GF-D8 (cell line): Measurements from ENCODE around the gene KRT72.

Source experiments
- DNase-seq: peaks from one replicate; lab custom pipeline; 2025; lab: John Stamatoyannopoulos, UW

The KRT72 gene

DNA sequence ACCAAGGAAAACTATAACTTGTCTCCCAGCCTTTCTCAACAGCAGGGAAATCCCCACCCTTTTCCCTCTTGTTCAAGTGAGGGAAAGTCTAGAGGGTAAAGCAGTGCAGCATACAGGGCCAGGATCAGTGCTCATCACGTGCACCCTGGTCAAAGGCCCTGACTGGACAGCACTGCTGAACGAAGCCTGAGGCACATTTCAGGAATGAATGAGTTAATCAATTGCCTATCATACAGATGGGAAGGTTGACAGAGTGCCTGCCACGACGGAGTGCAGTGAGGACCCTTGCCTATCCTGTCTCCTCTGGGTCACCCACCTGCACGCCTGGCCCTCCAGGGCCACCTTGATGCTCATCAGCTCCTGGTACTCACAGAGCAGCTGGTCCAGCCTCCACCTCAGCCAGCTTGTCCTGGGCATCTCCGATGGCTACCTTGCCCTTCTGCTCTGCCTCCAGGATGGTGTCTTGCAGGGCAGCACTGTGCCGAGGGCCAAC lies 28.8 kb upstream of the KRT72 start:
- DNase-seq: no peak

DNA sequence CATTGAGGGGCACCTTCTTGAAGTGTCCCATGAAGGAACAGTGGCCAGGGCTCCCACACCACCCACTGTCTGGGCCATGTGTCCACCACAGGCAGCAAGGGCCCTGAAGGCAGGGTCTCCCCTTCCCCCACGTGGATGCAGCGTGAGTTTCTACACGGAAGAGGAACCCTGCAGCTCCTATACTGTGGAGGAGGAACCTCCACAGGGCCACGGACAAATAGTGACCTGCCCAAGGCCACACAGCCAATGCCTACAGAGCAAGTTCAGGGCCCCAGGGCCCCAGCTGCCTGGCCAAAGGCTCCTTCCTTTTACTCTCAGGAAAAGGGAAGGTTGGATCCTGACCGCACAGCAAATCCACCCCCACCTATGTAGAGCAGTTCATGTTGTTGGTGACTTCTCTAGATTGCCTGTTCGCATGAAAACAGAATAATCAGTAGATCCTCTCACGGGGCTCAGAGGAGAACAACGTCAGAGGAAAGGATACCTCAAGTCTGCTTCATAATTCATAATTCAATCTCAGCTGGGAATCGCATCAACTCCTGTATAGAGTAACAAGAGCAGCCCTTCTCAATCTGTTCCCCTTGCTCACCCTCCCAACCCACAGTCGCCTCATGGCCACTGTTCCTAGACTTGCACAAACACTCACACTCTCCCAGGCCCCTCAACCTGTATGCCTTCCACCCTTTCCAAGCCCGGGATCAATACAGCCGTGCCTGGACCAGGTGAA lies 28.2 kb upstream of the KRT72 start:
- DNase-seq: no peak

DNA sequence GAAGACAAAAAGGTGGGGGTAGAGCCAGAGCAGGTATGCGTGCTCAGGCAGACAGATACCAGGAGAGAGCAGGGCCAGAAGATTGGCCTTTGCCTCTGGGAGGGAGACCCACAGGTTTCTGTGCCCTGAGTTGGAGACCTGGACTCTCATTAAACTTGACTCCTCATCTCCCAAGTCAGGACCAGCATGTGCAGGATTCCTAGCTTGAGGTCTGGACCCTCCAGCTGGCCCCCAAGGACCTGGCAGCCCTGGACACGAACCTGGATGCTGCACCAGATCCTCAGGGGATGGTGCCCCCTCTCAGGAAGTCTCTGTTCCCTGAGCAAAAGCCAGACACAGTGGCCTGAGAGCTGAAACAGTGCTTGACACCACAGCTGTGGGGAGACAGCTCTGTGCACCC lies 27.6 kb upstream of the KRT72 start:
- DNase-seq: no peak

DNA sequence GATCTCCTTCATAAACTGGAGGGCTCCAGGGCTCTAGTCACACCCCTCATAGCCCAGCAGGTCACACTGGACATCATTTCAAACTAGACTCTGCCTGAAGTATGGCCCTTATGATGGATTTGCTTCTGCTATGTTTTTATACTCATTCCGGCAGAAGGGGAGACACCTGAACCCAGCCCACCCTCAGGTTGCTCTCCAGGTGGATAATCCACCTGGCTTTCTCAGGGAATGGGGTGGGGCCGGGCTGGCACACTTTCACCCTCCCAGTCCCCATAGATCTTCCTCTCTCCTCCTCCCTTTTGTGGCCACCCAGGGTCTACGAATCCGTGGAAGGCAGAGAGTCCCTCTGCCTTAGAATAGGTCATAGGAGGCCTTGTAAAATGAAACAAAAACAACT lies 26.8 kb upstream of the KRT72 start:
- DNase-seq: no peak

DNA sequence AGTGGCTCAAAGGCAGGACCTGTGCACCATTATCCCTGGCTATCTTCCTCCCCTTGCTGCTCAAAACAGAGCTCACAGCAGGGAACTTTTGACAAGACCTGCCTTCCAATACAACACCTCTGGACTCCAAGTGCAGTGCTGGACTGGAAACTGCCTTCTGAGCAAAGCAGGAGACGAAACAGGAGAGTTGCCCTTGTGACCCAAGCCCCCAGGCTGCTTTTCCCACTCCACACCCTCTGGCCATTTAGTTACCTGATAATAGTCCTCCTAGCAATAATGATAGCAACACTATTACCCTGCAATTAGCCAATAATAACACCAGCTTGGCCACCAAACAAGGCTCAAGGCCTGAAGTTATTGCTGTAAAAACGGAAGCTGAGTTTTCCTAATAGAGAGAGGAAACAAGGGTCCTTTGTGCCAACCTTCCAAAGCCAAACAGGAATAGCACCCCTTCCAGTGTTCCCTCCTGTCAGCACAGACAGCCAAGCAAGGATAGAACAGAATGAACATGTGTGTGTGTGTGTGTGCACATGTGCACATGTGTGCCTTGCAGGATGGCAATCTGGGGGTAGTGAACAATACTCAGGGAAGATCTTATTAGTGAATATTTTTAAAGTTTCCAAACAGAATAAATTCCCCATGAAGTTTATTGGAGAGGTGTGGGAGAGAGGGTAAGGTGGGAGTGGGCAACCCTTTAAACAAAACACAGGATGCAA lies 26.3 kb upstream of the KRT72 start:
- no peak for DNase-seq

DNA sequence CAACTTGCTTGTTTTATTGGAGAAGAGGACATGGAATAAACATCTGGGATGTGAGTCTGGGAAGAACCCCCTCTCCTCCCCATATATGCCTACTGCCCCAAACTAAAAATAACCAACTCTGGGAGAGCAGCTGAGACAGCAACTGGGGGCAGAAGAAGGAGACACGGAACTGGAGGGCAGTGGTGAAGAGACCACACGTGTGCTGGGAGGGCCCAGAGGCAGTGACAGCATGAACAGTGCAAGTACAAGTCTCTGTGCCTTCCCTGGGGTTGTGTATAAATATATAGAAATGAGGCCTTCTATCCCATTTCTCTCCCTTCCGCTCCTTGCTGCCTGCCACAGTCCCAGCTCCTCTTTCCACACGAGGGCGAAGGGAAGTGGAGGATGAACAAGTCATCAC lies 21.1 kb upstream of the KRT72 start:
- DNase-seq: no peak

DNA sequence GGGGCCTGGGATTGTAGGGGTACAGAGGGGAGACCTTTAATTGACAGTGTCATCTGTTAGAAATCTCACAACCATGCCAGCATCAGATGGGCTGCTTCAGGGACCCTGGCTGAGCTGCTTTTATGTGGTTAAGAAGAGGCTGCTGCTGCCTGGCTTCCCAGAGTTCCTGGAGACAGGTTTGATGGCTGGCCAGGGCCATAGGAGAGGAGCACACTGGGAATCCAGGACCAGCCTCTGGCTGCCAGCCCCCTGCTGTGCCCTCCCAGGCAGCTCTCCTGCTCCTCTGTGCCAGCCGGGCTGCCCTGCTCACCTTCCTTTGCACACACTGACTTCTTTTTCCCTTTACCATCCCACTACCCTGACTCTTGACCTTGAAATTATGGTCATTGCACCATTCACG lies 17.6 kb upstream of the KRT72 start:
- DNase-seq: no peak

DNA sequence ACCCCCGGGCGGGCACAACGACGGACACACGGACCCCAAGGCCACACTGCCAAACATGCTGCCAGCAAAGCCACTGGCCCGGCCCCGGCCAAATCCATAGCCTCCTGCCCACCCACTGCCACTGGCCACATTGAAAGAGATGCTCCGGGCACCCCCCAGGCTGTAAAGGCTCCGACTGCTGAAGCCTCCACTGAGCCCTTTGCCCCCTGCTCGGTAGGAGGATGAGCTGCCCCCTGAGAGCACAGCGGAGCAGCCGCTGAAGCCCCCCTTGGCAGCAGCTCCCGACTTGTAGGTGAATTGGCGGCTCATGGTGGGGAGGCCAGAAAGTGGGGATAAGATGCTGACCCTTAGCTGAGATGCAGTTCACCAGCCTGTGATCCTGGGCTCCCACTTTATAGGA lies 17.0 kb upstream of the KRT72 start, which contains the start of gene KRT73:
TSS of gene KRT73 (minus strand) at position 344 of the 400 bp plus-strand sequence. CDS start at position 309, 35 bp downstream.
- DNase-seq: no peak

DNA sequence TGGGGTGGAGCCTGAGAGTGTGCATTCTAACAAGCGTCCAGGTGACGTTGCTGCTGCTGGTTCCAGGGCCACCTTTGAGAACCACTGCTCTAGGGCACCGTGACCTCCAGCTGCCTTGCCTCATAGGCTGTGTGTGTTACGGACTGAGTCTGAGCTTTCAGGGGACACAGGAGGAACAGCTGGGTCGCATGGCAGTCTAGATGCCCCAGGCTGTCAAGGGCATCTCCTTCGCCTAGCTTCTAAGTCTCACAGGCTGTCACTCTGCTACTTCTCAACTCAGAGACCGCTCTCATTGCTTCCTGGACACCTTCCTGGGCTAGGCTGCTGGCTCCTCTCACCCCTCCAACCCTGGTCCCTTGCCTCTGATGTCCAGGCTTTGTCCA lies 16.1 kb upstream of the KRT72 start:
- no peak for DNase-seq

DNA sequence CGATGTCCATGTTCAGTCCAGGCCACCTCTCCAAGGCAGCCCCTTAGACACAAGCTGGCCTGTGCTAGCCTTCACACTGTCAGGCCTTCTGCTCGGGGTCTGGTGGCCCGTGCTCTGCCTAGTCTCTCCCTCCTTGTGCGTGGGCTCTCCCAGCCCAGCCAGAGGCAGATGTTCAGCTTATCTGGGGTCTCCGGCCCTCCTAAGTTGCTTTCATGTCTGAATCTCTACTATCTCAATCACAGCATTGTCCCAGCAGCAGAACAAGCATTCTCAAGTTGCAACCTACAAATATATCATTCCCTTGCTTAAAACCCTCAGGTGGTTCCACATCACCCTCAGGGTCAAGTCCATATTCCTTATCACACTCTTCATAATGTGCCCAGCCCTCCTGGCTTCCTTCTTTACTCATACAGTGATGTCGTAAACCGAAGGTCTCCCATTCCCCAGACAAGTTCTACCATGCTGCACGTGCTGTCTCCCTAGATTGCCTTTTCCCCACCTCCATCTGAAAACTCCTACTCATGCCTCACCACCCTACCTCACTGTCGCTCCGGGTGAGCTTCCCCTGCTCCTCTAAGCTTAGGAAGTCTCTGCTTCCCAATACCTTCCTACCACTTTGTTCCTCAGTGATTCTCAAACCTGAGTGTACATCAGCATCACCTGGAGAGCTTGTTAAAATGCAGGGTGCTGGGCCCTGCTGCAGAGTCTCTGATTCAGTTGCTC lies 15.6 kb upstream of the KRT72 start:
- no peak for DNase-seq

DNA sequence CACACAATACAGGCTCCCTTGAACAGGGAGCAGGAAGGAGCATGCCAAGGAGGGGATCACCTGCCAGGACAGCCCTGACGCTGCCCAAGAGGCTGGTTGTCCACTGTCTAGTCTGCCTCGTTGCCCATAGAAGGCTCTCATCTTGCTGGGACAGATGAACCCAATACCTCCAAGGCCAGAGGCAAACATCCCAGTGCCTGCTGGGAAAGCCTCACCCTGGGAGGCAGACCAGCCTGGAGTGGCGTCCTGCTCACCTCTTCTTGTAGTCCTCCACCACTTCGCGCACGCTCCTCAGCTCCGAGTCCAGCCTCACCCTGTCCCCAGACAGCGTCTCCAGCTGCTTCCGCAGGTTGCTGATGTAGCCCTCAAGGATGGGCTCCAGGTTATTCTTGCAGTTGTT lies 14.6 kb upstream of the KRT72 start:
- DNase-seq: no peak

DNA sequence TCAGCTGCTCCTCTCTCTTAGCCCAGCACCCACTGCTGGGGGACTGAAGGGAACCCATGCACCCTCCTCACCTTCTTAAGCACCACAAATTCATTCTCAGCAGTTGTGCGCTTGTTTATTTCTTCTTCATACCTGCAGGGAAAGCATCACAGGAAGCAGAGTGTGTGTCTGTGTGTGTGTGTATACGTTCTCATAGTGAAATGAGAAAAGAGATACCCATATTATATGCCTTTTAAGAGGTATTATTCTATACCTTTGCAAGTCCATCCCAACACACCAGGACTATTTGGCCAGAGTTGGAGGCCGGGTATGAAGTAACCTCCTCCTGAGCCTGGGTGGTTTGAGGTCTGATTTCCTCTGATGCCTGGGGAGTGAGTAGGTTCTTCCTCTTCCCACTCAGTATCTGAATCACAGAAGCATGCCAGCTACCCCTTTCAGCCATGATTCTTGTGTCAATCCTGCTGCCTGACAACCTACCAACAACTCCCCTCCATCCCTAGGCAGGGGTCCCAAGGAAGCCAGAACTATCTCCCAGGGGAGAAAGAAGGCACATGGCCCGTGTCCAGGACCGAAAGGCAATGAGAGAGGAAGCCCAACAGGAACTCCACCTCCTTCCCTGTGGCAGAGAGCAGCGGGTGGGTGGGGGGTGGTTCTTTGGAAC lies 14.1 kb upstream of the KRT72 start:
- no peak for DNase-seq

DNA sequence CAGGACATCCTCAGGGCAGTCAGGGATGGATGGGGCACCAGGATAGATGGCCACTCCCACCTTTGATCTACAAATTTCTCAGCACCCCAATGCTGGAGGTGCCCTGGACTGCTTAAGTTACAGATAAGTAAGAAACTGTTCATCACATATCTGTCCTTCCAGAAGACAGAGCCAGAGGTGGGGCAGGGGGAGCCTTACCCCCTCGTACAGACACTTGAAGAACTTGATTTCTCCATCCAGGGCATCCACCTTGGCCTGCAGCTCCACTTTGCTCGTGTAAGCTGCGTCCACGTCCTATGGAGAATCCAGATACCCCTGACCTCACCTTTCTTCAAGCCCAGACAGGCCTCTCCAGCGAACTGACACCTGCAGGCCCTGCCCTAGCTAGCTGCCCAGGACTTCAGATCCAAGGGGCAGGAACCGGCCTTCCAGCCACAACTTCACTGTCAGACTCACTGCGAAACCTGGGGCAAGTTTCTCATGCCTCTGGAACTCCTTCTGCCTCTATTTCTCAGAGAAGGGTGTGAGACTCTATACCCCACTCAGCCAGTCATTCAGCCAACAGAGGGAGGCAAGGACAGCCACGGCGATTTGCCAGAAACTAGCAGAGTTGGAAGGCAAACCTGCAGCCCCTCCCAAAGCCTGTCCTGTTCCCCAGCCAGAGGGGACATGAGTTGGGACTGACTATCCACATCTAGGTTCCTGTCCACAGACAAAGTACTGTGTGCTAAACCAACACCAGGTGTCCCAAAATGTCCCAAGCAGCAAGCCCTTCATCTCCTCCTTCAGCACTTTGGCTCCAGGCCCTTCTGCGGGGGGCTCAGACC lies 13.3 kb upstream of the KRT72 start:
- no peak for DNase-seq

DNA sequence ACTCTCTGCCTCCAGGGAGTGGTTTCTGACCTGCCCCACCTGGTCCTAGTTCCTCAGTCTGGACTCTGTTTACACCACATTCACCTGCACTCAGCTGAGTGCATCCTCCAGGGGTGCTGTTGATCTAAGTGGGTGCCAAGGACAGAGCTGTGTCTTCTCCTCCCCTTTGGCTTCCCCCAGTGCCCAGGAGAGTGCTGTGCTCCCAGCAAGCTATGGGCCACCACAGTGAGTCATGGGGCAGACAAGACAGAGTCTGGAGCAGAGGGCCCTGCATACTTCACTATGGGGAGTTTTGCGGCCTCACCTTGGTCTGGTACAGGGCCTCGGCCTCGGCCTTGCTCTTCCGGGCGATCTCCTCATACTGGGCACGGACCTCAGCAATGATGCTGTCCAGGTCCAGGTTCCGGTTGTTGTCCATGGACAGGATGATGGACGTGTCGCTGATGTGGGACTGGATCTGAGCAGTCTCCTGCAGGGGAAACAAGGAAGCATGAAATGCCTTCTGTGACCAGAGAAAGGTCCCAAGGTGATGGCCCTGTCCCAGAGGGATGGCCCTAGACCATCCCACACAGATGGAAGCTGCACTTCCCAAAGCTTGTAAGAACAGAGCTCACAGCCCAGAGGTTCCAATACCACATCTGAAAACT lies 12.2 kb upstream of the KRT72 start:
- no peak for DNase-seq

DNA sequence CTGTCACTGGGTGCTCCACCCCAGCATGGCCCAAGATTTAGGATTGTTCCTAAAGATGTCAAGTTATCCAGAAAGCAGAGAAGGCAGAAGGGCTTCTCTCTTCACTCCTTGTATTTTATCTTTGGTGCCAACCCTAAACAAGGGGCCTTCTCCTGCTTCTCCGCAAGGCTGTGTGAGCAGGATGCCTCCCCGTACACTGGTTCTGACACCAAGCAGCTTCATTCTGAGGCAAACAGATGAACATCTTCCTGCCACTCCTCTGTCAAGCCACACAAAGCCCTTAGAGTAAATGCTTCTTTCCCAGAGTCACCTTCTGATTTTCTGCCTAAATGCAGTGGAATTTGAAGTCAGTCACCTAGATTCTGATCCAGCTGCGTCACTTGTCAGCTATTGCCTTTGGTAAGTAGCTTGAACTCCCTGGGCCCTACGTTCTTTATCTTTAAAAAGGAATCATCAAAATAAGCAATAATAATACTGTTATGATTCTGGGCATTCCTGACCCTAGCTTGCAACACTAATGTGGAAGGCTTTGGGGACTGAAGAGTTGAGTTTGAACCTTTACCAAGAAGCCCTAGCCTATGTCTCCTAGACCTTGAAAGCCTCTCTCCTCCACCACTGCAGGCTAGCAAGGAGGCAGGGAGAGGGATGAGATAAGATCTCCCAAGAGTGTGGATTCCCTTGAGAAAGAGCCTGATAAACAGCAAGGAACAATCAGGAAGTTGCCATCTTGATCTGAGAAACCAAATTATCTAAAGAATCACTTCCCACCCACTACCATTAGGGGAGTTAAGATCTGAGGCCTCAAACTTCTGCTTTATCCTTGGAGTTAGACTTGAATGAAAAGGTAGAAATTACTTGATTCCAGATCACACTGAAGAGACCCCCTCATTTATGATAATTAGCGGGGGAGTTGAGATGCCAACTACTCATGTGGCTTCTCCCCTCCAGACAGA lies 11.4 kb upstream of the KRT72 start:
- DNase-seq: no peak

DNA sequence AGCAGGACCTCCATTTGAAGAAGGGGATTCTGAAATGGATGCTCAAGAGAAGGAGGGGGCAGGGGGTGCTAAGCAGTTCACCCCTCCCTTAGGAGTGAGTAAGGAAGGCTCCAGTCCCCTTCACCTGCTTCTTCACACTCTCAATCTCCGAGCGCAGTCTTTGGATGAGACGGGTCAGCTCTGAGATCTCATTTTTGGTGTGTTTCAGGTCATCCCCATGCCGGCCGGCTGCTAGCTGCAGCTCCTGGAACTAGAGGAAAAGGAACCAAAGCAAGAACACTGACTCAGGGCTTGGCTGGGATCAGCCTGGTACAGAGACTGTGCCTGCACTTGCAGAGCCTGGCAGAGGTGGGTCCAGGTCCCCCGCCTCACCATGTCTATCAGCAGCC lies 9.8 kb upstream of the KRT72 start:
- no peak for DNase-seq

DNA sequence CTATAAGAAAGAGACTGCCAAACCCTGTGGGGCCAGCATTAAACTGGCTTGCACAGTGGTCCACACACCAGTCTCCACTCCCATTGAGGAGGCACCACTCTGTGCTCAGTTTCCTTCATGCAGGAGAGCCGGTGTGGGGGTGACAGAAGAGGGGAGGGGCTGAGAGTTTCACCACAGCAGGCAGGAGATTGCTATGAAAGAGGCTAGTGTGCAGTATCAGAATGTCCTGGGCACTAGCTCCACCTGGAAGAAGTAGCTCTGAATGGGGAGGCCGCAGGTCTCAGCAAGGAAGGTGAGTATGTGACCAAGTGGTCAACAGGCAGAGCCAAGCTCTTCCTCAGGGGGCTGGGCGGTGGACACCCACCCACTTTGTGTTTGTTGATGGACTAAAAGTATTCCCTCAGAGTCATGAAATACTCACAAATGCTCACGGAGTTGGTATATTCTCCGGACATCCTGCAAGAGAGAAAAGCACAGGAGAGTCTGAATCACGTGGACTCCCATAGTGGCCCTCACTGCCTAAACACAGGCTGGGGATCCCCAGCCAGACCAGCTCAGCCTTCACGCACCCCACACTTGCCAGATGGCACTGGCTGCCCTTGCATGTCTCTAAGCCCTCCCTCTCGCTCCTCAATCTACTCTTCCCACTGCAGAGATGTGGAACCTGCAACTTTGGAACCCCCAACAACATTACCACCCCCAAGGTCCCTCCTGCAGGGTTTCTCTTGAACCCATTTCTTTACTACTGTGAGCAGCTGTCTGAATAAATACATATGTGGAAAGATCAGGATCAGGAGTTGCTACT lies 7.8 kb upstream of the KRT72 start:
- no peak for DNase-seq

DNA sequence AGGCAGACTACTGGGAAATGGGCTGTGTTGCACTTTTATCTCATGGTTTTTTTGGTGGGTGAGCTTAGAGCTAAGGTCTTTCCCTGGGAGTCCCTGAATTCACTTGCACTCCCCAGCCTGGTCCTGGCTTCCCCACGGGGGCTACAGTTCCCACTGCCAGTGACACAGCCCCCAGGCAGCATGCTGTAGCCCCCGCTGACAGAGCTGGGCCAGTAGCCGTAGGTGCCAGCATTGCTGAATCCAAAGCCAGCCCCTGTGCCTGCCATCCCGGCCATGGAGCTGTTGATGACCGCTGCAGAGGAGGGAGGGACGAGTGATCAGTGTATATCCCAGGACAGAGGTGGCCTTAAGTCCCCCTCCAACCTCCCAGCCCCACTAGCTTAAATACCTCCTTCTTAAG lies 6.9 kb upstream of the KRT72 start:
- no peak for DNase-seq

DNA sequence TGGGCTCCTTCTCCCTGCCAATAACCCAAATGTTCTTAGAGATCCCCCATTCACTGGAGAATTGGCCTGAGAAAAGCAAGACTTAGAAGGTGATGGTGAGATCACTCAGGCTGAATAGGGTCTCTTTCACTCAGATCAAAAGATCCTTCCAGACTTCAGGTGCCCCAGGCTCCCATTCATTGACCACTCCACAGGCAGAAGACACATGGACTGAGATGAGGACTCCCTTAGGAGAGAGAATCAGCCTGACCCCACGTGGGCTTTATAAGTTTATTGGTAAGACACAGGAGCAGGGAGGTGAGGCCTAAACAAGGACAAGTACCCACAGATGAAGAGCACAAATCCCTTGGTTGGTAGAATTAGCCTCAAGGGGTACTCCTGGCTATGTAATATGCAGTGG lies 6.1 kb upstream of the KRT72 start:
- no peak for DNase-seq
